ENCODE results near the gene EYA4.

The EYA4 gene

GRCh38 chr6:133410638-133411435, 169.7 kb downstream of the EYA4 start:
- DNase-seq = no peak

DNA sequence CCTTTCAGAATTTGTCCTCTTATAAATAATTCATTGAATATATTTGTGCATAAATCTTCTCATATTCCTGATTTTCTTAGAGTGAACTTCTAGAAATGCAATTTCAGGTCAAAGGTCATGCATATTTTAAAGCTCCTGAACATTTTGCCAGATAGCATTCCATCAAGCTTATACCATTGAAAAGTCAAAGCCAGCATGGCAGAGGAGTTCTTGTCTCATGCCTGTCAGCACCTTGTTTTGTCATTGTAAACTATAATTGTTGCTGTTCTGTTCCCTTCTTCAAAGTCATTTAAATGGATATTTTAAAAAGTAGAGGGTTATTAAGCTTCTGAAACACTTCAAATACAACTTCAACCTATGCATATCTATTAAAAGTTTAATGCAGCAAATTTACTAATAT, 170.6 kb downstream of the EYA4 start:
- DNase-seq = no peak

DNA sequence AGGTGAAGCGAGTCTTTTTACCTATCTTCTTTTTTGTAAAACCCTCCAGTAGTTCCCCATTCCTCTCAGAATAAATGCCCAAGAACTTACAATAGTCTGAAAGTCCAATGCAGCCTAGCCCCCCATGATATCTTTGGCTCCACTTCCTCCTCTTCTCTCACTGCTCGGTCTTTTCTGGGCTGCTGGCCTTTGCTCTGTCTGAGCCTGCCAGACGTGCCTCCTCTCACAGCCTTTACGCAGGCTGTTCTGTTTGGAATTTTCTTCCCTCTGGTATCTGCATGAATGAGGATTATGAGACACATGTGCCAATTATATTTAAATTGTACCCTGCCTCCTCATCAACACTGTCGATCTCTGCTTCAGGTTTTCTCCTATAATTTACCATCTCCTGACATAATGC, 174.1 kb downstream of the EYA4 start:
- no peak for DNase-seq

DNA sequence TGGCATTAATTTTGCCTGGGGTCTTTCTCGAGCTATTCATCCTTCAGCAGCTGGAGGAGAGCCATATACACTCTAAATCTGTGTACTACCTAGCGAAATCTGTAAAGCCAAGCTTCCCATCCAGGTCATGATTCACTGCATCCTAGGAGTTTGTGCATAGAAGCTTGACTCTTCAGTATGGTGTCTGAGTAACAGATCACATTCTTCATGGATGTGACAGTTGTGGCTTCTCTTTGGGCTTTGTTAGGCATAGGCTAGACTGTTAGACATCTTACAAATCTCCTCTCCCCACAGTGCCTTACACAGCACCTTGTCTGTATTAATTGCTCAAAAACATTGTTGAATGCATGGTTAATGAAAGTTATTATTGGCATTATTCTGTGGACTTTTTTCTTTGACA, 177.0 kb downstream of the EYA4 start:
- peak; percentile 16 for DNase-seq

DNA sequence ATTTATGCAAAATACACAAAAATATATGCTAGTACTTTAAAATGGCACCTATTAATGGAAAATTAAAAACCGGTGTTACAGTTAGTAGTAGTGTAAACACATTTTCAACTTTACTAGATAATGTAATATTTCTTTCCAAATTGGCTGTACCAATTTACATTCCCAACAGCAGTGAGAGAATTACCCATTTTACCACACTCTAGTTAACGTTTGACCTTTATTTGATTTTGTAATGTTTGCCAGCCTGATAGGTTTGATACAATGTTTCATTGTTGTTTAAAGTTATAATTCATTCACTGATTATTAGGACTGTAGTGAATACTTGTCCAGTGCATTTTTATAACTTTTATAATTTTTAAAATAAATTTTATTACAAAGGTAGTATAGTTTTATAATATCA, 182.1 kb downstream of the EYA4 start:
- DNase-seq = no peak

GRCh38 chr6:133424359-133424758, 183.2 kb downstream of the EYA4 start:
- no peak for DNase-seq

DNA sequence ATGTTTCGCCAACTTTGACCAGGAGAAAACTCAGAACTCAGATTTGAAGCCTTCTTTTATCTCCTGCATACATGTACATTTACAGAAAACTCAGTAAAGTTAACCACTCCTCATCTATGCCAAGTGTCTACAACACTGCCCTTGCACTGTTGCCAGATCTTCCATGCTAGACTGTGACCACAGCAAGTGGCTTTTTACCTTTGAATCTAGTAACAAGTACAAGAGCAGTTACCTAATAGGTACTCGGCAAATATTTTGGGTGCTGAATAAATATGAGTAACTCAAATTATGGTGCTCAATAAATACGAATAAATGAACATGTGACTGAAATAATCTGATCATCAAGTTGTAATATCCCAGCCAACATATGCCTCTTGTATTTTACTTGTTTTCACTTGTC, 184.9 kb downstream of the EYA4 start:
- DNase-seq = no peak

DNA sequence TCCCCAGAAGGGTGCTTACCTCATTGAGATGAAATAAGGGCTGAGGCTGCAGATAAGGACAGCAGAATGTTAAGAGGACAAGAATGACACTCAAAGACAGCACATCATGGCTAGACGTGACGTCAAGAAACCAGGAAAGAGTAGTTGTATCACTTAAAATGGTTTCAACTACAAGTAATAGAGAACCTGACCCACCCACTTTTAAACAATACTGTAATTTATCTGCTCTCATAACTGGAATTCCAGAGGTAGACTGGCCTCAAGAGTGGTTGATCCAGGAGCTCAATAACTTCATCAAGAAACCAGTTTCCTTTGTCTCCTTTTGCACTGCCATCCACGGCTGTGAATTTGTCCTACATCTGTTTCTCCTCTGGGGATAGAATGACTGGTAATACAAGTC, 187.1 kb downstream of the EYA4 start:
- DNase-seq = no peak

DNA sequence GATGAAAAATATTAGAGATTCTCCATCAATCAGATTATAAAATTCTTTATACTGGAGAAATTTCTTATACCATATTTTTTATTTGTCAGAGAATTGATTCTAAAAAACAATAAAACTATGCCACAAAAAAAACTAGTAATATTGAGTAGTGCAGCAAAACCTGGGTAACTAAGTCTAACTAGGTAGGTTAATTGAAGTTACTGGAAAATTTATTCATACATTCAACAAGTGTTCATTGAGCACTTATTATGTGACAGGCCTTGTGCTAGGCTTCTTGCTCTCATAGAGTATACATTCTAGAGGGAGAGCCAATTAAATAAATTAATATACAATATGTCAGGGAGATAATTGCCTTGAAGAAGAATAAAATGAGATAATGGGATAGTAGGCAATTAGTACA, 189.4 kb downstream of the EYA4 start:
- no peak for DNase-seq

DNA sequence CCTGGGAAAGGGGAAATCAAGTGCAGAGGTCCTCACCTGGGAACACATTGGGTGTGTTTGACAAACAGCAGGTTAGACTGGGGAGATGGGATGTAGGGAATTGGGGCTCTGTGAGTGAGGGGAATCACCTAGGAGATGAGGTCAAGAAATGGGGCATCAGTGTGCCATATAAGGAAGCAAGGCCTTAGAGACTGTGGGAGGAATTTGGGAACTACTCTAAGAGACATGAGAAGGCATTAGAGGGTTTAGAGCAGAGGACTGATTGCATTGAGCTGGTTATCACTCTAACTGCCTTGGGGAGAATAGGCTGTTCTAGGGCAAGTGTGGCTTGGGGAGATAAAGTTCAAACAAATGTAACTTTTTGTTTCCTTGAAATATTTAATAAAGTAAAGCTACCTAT, 189.9 kb downstream of the EYA4 start:
- no peak for DNase-seq

DNA sequence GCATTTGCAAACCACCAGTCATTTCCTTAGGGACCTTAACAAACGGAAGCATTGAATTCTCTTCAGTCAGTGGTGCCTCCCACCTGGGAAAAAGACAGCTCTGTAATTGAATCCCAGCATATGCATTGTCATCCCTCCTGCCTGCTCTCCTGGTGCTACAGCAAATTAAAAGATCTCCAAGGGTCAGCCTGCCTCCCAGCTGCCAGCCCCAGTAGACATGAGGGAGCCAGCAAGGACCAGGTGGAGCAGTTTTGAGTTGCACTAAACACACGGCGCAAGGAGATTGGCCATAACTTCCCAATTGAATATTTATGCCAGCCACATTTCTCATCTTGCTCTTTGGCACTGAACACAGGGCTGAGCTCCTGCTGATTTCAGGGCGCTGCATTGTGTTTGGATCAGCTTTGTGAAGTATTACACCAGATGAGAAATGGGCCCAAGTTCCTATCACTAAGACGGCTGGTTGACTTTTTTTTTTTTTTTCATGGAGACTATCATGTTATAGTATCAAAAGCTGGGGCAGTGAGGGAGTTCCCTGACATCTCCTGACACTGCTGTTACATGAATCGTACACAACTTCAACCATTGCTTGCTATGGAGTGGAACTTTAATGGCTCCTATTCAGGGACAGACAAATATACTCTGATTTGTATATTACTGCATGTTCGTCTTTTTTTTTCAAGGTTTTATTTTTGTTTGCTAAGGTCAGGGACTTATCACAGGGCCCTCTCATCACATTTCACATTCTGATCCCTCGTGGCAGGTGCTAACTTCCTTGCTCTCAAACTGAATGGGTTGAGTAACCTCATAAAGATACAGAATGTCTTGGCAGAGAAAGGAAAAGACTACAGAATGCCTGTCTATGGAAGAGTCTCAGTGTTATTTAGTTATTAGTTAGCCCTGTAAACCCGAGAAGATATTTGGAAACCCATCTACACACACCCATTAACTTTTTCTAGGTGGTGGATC, 191.1 kb downstream of the EYA4 start:
- peak; percentile 98 for DNase-seq

GRCh38 chr6:133435065-133435728, 194.0 kb downstream of the EYA4 start:
- peak; percentile 14 for DNase-seq

GRCh38 chr6:133436652-133437051, 195.5 kb downstream of the EYA4 start:
- DNase-seq = no peak

GRCh38 chr6:133441491-133441890, 200.3 kb downstream of the EYA4 start:
- DNase-seq = no peak

- no peak for DNase-seq
Measured at GRCh38 chr6:133446789-133447188, 205.6 kb downstream of the EYA4 start.

DNA sequence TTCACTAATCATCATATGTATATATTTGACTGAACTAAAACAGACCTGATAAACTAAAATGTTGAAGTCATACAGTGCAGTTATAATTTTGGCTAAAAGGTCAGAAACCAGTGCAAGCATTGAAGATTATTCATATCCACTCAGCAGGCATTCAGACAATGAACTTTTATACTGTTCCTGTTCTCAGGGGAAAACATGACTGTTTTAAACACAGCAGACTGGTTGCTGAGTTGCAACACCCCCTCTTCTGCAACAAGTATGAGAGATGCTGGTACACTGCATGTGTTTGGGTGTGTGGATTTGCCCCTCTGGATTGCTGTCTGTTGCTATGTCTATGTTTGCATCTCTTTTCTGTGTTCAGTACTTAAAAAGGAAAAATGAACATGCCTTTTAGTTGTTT, 206.8 kb downstream of the EYA4 start:
- no peak for DNase-seq

- DNase-seq = no peak
Measured at GRCh38 chr6:133456439-133456838, 215.3 kb downstream of the EYA4 start.

- peak; percentile 37 for DNase-seq
Measured at GRCh38 chr6:133456944-133457343, 215.8 kb downstream of the EYA4 start.

- no peak for DNase-seq
Measured at GRCh38 chr6:133460101-133460500, 218.9 kb downstream of the EYA4 start.

- DNase-seq = no peak
Measured at GRCh38 chr6:133463790-133464189, 222.6 kb downstream of the EYA4 start.

GRCh38 chr6:133466680-133467079, 225.5 kb downstream of the EYA4 start:
- DNase-seq = no peak

DNA sequence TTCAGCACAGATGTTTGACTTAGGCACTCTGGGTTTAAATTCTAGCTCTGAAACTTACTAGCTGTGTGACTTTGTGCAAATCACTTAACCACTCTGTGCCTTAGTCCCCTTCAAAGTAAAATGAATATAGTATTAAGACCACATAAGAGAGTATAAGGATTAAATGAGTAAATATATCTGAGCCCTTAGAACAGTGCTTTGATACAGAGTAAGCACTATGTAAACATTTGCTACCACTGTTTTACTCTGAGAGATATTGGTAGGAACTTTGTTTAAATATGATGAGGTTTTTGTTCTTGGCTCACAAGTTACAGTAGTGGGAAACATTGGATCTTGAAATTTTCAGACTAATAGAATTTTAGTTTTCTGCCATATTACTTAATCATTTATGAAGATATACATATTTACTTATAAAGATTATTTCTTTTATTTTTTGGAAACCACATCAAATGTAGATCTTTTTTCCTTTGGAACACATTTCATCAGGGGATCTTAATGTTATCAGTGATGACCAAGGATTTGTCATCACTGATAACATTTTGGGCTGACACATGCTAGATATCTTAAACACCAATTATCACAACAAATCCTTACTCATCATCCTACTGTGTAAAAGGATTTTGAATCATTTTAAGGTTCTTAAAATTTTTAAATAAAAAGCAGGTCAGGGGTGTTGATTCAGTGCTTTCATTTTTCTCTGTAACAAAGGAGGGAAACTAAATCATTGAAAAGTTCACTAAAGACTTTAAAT, 226.2 kb downstream of the EYA4 start:
- DNase-seq = no peak

DNA sequence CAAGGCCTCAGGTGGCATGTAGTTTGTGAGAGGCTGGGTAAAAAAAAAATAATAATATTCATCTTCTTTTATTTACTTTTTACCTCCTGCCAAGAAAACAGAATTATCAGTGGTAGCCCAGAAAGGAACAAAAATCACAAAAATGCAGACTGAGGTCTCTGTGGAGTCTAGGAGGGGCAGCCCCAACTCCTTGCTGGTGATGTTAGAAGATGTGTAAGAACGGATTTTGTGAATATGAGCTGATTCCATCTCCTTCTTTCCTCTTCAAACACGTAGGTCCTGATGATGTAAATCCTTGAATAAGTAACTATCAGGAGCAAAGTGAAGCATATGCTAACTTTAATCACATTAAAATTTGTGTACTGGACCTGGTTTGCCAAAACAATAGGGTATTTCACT, 226.8 kb downstream of the EYA4 start:
- no peak for DNase-seq

Measured in NCI-H146 (cell line).